HG03064 (cell line): ENCODE results near the gene NTRK3.
"Not testable (repeated sequence)": the region's sequence is repeated elsewhere in the genome, so short reads cannot be mapped to it uniquely, and the experiment has no call there.

ENCODE experiments used
- ATAC-seq: cut with Tn5 transposase; IDR thresholded peaks from one replicate; pipeline ENCODE4 v1.9.1; 2021; ENCODE audit warnings: low read depth; ENCODE audit not compliant: unreplicated experiment

The NTRK3 gene

GRCh38 chr15:88043396-88043795, 213.1 kb downstream of the NTRK3 start:
- no peak for ATAC-seq

GRCh38 chr15:88042047-88042446, 214.5 kb downstream of the NTRK3 start:
- ATAC-seq = no peak

GRCh38 chr15:88040516-88040915, 216.0 kb downstream of the NTRK3 start:
- no peak for ATAC-seq

GRCh38 chr15:88038261-88038660, 218.3 kb downstream of the NTRK3 start:
- no peak for ATAC-seq

GRCh38 chr15:88036154-88036839, 220.2 kb downstream of the NTRK3 start:
- ATAC-seq = no peak

GRCh38 chr15:88035381-88035780, 221.2 kb downstream of the NTRK3 start:
- no peak for ATAC-seq

GRCh38 chr15:88033421-88033820, 223.1 kb downstream of the NTRK3 start:
- not testable (repeated sequence) for ATAC-seq

GRCh38 chr15:88032787-88033186, 223.8 kb downstream of the NTRK3 start:
- no peak for ATAC-seq

- no peak for ATAC-seq
These were observed 225.1 kb downstream of the NTRK3 start for GRCh38 chr15:88031461-88031860.

- ATAC-seq = no peak
These were observed 226.8 kb downstream of the NTRK3 start for GRCh38 chr15:88029696-88030095.

- ATAC-seq = no peak
These were observed 228.5 kb downstream of the NTRK3 start for GRCh38 chr15:88028024-88028423.

- ATAC-seq = no peak
These were observed 232.6 kb downstream of the NTRK3 start for GRCh38 chr15:88023914-88024313.

- no peak for ATAC-seq
These were observed 233.8 kb downstream of the NTRK3 start for GRCh38 chr15:88022716-88023115.

GRCh38 chr15:88021601-88022000, 234.9 kb downstream of the NTRK3 start:
- no peak for ATAC-seq

- ATAC-seq = no peak
These were observed 235.7 kb downstream of the NTRK3 start for GRCh38 chr15:88020806-88021205.

- ATAC-seq = no peak
These were observed 236.9 kb downstream of the NTRK3 start for GRCh38 chr15:88019656-88020055.

- no peak for ATAC-seq
These were observed 237.5 kb downstream of the NTRK3 start for GRCh38 chr15:88018869-88019641.

GRCh38 chr15:88017753-88018152, 238.8 kb downstream of the NTRK3 start:
- no peak for ATAC-seq

- ATAC-seq = no peak
These were observed 240.1 kb downstream of the NTRK3 start for GRCh38 chr15:88016406-88016805.

- no peak for ATAC-seq
These were observed 241.2 kb downstream of the NTRK3 start for GRCh38 chr15:88015228-88015860.

GRCh38 chr15:88014454-88015160, 241.9 kb downstream of the NTRK3 start:
- no peak for ATAC-seq
